Epithelial cell of proximal tubule (primary cell): ENCODE results near the gene GREB1. TPM values are rescaled to one million over a fixed set of nuclear protein-coding genes. Genes with fewer than 3 reads are reported as not detected.

Experiments
- DNase-seq: peaks from one replicate; pipeline ENCODE4 v3.0.0-alpha.2; 2011; ENCODE audit warnings: low read depth
- H3K4me3 ChIP-seq: 2 replicates; pipeline ENCODE4 v1.5.1; 2011; ENCODE audit warnings: low read depth, mild to moderate bottlenecking, low read length
- total RNA-seq: library from RNA; depleted of rRNA; stranded (reverse); fragments of >200 nt; gene quantifications from 2 replicates; pipeline ENCODE4 v1.2.3, GENCODE V29; 2015
- TF ChIP-seq, protein P1 (sequence below): conservative IDR thresholded peaks from 2 replicates; pipeline ENCODE4 v1.5.1; 2012; ENCODE audit warnings: low read depth, mild to moderate bottlenecking, low read length

The GREB1 gene
- total RNA-seq, 1 donor from 2014 or later: 0.12 TPM

DNA sequence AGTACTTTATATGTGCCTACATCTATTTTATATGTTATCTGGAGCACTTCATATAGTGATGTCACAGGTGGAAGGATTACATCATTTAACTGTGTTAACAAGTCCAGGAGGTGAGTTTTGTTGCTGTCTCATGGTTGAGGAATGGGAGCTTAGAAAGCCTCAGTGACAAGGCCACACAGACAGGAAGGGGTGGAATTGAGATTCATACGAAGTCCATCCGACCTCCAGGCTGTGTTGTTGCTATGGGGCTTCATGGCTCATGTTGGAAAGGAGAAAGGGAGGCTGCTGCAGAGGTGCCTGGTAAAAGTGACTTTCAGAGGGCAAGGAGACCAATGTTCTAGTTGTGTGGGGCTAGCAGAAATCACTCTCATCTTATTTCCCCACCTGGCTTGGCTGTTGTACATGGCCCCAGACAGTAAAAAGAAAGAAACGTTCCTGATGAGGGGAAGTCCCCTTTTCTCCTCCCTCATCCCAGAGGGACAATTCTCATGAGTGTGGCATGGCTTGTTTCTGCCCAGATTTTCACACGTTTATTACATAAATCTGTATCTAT lies 31.0 kb upstream of the GREB1 start:
- TF ChIP-seq, protein P1, sequence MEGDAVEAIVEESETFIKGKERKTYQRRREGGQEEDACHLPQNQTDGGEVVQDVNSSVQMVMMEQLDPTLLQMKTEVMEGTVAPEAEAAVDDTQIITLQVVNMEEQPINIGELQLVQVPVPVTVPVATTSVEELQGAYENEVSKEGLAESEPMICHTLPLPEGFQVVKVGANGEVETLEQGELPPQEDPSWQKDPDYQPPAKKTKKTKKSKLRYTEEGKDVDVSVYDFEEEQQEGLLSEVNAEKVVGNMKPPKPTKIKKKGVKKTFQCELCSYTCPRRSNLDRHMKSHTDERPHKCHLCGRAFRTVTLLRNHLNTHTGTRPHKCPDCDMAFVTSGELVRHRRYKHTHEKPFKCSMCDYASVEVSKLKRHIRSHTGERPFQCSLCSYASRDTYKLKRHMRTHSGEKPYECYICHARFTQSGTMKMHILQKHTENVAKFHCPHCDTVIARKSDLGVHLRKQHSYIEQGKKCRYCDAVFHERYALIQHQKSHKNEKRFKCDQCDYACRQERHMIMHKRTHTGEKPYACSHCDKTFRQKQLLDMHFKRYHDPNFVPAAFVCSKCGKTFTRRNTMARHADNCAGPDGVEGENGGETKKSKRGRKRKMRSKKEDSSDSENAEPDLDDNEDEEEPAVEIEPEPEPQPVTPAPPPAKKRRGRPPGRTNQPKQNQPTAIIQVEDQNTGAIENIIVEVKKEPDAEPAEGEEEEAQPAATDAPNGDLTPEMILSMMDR: no peak

DNA sequence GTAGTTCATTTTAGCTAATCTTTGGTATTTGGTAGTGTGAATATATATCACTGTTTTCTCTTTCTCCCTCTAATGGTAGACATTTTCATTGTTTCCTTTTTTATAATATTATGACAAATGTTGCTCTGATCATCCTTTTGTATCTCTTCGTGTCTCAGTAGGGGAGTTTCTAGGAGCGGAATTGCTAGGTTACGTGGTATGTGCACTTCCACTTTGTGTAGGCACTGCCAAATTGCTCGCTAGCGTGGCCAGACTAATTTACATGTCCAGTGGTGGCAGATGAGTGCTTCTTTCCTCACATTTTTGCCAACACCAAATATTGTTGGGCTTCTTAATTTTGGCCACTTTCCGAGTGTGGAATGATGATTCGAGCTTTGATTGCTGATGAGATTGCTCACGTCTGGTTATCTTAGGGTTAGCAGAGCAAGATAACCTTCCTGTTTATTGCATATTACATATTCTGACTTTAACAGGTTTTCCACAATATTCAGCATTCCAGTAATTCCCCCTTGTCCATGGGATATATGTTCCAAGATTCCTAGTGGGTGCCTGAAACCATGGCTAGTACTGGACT lies 30.4 kb upstream of the GREB1 start:
- no peak for DNase-seq
- TF ChIP-seq, protein P1: no peak
- H3K4me3 ChIP-seq: no peak overlapping the region

More for the DNA sequence above, 31.0 kb upstream of the GREB1 start:
- H3K4me3 ChIP-seq: no peak overlapping the region
- no peak for DNase-seq

DNA sequence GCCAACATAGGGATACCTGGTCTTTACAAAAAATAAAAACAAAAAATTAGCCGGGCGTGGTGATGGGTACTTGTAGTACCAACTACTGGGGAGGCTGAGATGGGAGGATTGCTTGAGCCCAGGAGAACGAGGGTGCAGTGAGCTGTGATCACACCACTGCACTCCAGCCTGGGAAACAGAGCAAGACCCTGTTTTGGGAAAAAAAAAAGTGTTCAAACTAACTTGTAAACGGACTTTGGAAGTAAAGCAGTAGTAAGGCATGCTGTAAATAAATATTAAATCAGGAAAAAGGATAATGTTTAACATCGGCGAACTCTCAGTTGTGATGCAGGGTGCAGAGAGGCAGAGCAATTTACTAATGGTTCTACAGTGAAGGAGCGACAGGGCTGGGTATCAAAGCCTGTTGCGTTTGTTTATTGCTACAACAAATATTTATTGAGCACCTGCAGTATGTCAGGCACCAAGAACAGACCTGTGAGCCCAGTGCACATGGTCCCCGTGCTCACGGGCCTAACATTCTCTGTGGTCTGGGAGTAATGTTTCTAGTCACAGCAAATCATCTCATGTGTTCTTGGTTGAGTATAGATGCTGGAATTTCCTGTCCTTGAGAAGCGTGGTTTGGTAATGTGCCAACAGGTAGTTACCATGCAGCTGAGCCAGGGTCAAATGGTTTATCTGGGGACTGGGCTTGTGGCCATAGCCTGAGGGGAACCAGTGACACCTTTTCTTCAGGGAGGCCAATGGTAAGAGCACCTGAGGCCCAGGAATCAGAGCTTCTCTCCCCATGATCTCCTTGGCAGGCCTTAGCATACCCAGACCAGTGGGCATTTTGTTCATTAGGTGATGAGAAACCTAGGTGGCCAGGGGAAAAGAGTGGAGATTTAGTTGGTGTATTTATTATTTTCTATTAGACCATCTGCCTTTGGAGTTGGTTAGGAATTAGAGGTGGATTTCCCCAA lies 27.9 kb upstream of the GREB1 start:
- TF ChIP-seq, protein P1: no peak
- peak; percentile 33 for DNase-seq

DNA sequence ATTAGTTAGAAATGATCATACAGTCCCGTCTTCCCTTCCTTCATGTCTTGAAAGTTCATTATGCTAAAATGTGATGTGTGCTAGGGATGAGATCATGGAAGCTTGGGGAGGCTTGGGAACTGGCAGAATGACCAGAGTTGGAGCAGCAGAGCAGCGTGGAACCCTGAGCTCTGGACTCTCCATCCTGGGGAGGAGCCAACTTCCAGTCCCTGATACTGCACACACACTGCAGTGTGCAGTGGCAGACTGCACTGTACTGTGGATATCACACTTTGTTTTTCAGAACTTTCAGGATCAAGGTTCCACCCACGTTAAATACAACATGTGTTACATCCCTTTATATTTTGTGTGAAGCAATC lies 27.3 kb upstream of the GREB1 start:
- TF ChIP-seq, protein P1: no peak
- no peak for DNase-seq

More for the DNA sequence above, 27.9 kb upstream of the GREB1 start:
- no peak overlapping the region for H3K4me3 ChIP-seq

DNA sequence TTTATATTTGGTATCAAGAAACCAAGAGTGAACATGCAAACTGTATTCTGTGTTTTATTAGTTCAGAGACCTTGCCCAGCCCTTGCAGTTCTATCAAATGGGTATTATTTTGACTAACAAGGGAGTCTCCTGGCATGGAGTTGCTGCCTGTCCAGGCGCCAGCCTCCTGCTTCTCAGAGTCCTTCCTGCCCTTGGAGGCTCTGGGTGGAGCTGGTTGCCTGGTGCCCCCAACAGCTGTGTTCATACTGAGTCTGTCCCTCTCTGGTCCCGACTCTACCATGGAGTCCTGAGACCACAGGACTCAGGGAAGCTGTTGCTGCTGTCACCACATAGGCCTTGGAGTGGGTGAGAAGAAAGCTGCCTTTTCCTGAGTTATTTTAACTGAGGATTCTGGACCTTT lies 26.3 kb upstream of the GREB1 start:
- TF ChIP-seq, protein P1: no peak
- DNase-seq: no peak
- H3K4me3 ChIP-seq: no peak overlapping the region

More for the DNA sequence above, 27.3 kb upstream of the GREB1 start:
- H3K4me3 ChIP-seq: no peak overlapping the region

DNA sequence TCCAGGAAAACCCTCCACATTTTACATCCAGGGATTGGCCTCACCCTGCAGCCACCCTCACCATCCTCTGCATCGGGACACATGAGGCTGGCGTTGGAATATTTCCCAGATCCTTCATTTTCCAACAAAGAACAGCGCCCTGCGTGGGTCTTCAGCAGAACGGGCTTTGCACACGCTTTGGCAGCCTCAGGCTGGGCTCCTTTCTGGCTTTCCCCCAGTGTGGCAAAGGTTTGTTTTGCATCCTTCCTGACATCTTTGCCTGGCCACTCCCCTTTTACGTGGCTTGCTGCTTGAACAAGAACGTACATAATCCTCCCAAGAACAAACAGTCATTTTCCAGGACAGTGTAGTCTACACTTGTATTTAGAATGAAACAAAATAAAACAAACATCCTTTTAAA lies 25.6 kb upstream of the GREB1 start:
- no peak overlapping the region for H3K4me3 ChIP-seq
- TF ChIP-seq, protein P1: no peak
- DNase-seq: no peak
